WTC11 (cell line): Measurements from ENCODE around the gene SCG5. TPM values are rescaled to one million over a fixed set of nuclear protein-coding genes. Genes with fewer than 3 reads are reported as not detected.

Experiments
- ATAC-seq: fragments of 200-7000 bp; cut with Tn5 transposase; 2 replicates; pipeline ENCODE4 v1.10.0; 2021; ENCODE audit warnings: mild to moderate bottlenecking, moderate library complexity
- CTCF ChIA-PET: fragments of 300-600 bp; sonication (Branson Sonifier 250); formaldehyde crosslinking; loops from one replicate; lab custom pipeline; 2021; ENCODE audit warnings: antibody characterized with exemption; lab: Charles Lee
- POLR2A ChIA-PET: fragments of 350-600 bp; sonication (Branson Sonifier 250); formaldehyde crosslinking; loops from one replicate; lab custom pipeline; 2021; ENCODE audit warnings: antibody characterized with exemption; lab: Charles Lee
- DNase-seq: peaks from one replicate; pipeline ENCODE4 v3.0.0; 2021; ENCODE audit warnings: low spot score
- H3K27ac Mint-ChIP-seq: 2 replicates; pipeline ENCODE4 v1.8.0; 2021; ENCODE audit warnings: mixed read lengths
- H3K27me3 Mint-ChIP-seq: 2 replicates; pipeline ENCODE4 v1.8.0; 2021; ENCODE audit warnings: low read depth, mild to moderate bottlenecking, moderate library complexity, mixed read lengths
- H3K36me3 Mint-ChIP-seq: 2 replicates; pipeline ENCODE4 v1.8.0; 2021; ENCODE audit warnings: mixed read lengths
- H3K4me1 Mint-ChIP-seq: 2 replicates; pipeline ENCODE4 v1.8.0; 2022; ENCODE audit warnings: mixed read lengths
- H3K4me3 Mint-ChIP-seq: 2 replicates; pipeline ENCODE4 v1.8.0; 2021; ENCODE audit warnings: mild to moderate bottlenecking, moderate library complexity, mixed read lengths
- H3K9me3 Mint-ChIP-seq: 2 replicates; pipeline ENCODE4 v1.8.0; 2021; ENCODE audit warnings: mixed read lengths
- ATF2 ChIP-seq: sonication (generic); formaldehyde crosslinking; IDR thresholded peaks from 2 replicates; pipeline ENCODE4 v1.8.1; 2022; ENCODE audit warnings: low read depth, missing genetic modification reagents, borderline replicate concordance
- ATF6 ChIP-seq: sonication (generic); formaldehyde crosslinking; IDR thresholded peaks from 2 replicates; pipeline ENCODE4 v1.8.1; 2023; ENCODE audit warnings: mild to moderate bottlenecking, missing genetic modification reagents
- CDX4 ChIP-seq: fragments of 250-450 bp; sonication (Bioruptor Pico); IDR thresholded peaks from 2 replicates; pipeline ENCODE4 v1.9.0; 2021; ENCODE audit warnings: moderate library complexity, mild to moderate bottlenecking, inconsistent platforms, borderline replicate concordance
- CREB1 ChIP-seq: sonication (generic); formaldehyde crosslinking; IDR thresholded peaks from 2 replicates; pipeline ENCODE4 v1.8.0; 2023; ENCODE audit warnings: mild to moderate bottlenecking, missing genetic modification reagents
- GABPB1 ChIP-seq: sonication (generic); formaldehyde crosslinking; IDR thresholded peaks from 2 replicates; pipeline ENCODE4 v1.8.1; 2023; ENCODE audit warnings: mild to moderate bottlenecking, missing genetic modification reagents
- OVOL2 ChIP-seq: fragments of 250-450 bp; sonication (Bioruptor Pico); IDR thresholded peaks from 2 replicates; pipeline ENCODE4 v1.9.0; 2021; ENCODE audit warnings: mild to moderate bottlenecking, borderline replicate concordance
- PRRX2 ChIP-seq: fragments of 250-450 bp; sonication (Bioruptor Pico); IDR thresholded peaks from 2 replicates; pipeline ENCODE4 v1.8.0; 2021; ENCODE audit warnings: mild to moderate bottlenecking
- TCF7 ChIP-seq: sonication (generic); formaldehyde crosslinking; IDR thresholded peaks from 2 replicates; pipeline ENCODE4 v1.8.0; 2022; ENCODE audit warnings: mild to moderate bottlenecking, low read depth, missing genetic modification reagents, moderate library complexity
- total RNA-seq: library from RNA; stranded (reverse); gene quantifications from 3 replicates; pipeline ENCODE4 v1.2.3, GENCODE V29; 2021
- TF ChIP-seq, protein P1 (sequence below): fragments of 250-450 bp; sonication (Bioruptor Pico); IDR thresholded peaks from 2 replicates; pipeline ENCODE4 v1.9.0; 2021; ENCODE audit warnings: mild to moderate bottlenecking
- TF ChIP-seq, protein P2 (sequence below): fragments of 250-450 bp; sonication (Bioruptor Pico); IDR thresholded peaks from 2 replicates; pipeline ENCODE4 v1.9.0; 2021; ENCODE audit warnings: mild to moderate bottlenecking, borderline replicate concordance
- TF ChIP-seq, protein P3 (sequence below): sonication (generic); formaldehyde crosslinking; IDR thresholded peaks from 2 replicates; pipeline ENCODE4 v1.8.0; 2022; ENCODE audit warnings: mild to moderate bottlenecking, missing genetic modification reagents
- TF ChIP-seq, protein P4 (sequence below): sonication (generic); formaldehyde crosslinking; IDR thresholded peaks from 2 replicates; pipeline ENCODE4 v1.8.0; 2022; ENCODE audit warnings: mild to moderate bottlenecking, missing genetic modification reagents

SCG5 gene
- total RNA-seq, 1 experiment from 2014 or later = 14.2 TPM

GRCh38 chr15:32687556-32687955, 46.0 kb downstream of the SCG5 start (continued):
- TF ChIP-seq, protein P1, sequence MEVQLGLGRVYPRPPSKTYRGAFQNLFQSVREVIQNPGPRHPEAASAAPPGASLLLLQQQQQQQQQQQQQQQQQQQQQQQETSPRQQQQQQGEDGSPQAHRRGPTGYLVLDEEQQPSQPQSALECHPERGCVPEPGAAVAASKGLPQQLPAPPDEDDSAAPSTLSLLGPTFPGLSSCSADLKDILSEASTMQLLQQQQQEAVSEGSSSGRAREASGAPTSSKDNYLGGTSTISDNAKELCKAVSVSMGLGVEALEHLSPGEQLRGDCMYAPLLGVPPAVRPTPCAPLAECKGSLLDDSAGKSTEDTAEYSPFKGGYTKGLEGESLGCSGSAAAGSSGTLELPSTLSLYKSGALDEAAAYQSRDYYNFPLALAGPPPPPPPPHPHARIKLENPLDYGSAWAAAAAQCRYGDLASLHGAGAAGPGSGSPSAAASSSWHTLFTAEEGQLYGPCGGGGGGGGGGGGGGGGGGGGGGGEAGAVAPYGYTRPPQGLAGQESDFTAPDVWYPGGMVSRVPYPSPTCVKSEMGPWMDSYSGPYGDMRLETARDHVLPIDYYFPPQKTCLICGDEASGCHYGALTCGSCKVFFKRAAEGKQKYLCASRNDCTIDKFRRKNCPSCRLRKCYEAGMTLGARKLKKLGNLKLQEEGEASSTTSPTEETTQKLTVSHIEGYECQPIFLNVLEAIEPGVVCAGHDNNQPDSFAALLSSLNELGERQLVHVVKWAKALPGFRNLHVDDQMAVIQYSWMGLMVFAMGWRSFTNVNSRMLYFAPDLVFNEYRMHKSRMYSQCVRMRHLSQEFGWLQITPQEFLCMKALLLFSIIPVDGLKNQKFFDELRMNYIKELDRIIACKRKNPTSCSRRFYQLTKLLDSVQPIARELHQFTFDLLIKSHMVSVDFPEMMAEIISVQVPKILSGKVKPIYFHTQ = no peak
- TF ChIP-seq ATF6 (CRISPR knock-in tag) (no peak), CREB1 (CRISPR knock-in tag) (no peak), OVOL2 (CRISPR knock-in tag) (no peak), ATF2 (no peak)
- TF ChIP-seq, protein P2, sequence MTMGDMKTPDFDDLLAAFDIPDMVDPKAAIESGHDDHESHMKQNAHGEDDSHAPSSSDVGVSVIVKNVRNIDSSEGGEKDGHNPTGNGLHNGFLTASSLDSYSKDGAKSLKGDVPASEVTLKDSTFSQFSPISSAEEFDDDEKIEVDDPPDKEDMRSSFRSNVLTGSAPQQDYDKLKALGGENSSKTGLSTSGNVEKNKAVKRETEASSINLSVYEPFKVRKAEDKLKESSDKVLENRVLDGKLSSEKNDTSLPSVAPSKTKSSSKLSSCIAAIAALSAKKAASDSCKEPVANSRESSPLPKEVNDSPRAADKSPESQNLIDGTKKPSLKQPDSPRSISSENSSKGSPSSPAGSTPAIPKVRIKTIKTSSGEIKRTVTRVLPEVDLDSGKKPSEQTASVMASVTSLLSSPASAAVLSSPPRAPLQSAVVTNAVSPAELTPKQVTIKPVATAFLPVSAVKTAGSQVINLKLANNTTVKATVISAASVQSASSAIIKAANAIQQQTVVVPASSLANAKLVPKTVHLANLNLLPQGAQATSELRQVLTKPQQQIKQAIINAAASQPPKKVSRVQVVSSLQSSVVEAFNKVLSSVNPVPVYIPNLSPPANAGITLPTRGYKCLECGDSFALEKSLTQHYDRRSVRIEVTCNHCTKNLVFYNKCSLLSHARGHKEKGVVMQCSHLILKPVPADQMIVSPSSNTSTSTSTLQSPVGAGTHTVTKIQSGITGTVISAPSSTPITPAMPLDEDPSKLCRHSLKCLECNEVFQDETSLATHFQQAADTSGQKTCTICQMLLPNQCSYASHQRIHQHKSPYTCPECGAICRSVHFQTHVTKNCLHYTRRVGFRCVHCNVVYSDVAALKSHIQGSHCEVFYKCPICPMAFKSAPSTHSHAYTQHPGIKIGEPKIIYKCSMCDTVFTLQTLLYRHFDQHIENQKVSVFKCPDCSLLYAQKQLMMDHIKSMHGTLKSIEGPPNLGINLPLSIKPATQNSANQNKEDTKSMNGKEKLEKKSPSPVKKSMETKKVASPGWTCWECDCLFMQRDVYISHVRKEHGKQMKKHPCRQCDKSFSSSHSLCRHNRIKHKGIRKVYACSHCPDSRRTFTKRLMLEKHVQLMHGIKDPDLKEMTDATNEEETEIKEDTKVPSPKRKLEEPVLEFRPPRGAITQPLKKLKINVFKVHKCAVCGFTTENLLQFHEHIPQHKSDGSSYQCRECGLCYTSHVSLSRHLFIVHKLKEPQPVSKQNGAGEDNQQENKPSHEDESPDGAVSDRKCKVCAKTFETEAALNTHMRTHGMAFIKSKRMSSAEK (CRISPR knock-in tag) = no peak
- TF ChIP-seq, protein P3, sequence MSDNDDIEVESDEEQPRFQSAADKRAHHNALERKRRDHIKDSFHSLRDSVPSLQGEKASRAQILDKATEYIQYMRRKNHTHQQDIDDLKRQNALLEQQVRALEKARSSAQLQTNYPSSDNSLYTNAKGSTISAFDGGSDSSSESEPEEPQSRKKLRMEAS (CRISPR knock-in tag) = no peak
- TF ChIP-seq, protein P4, sequence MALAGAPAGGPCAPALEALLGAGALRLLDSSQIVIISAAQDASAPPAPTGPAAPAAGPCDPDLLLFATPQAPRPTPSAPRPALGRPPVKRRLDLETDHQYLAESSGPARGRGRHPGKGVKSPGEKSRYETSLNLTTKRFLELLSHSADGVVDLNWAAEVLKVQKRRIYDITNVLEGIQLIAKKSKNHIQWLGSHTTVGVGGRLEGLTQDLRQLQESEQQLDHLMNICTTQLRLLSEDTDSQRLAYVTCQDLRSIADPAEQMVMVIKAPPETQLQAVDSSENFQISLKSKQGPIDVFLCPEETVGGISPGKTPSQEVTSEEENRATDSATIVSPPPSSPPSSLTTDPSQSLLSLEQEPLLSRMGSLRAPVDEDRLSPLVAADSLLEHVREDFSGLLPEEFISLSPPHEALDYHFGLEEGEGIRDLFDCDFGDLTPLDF = no peak
- TF ChIP-seq, all 79 proteins: peak for 0

DNA sequence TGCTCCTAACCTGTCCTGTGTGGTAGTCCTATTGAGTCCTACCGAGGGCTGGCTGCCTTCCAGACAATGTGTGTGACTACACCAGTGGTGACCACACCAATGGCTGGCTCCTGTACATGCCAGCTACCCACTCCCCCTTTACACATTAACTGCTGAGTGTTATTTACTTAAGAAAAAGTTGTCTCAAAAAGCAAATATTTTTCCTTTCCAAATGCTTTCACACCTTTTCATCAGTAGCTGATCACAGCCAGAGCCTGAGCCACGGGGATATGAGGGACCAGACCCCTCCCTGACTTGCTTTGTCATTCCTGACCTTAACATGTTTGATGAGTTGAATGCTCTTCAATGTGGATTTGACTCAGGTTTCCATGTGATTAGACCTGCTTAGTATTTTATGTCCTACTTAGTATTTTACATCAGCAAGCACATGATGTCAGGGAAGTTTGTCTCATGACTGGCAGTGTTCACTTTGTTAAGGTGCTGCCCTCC, 46.7 kb downstream of the SCG5 start:
- DNase-seq (no peak), ATAC-seq (no peak)
- CTCF ChIA-PET = no interaction called here
- Mint-ChIP-seq H3K4me3 (no peak overlapping the region), H3K27me3 (no peaks in the 10 kb centered on the region), H3K9me3 (peaks cover 7% of the 10 kb centered on the region), H3K4me1 (peaks cover 23% of the 10 kb centered on the region), H3K27ac (no peak overlapping the region), H3K36me3 (peaks cover 6% of the 10 kb centered on the region; the same call in 1 of the 2 replicates)
- TF ChIP-seq TCF7 (CRISPR knock-in tag) = no peak
- TF ChIP-seq PRRX2 (CRISPR knock-in tag) = no peak
- TF ChIP-seq GABPB1 (CRISPR knock-in tag) = peak; percentile 60; the same call in 1 of the 2 replicates
- TF ChIP-seq CDX4 (CRISPR knock-in tag) = no peak
- POLR2A ChIA-PET = no interaction called here
